GM21367 (cell line): ENCODE measurements around the gene PUM1.

Source experiments
- ATAC-seq: cut with Tn5 transposase; IDR thresholded peaks from one replicate; pipeline ENCODE4 v1.9.1; 2021; ENCODE audit not compliant: unreplicated experiment

PUM1 gene

DNA sequence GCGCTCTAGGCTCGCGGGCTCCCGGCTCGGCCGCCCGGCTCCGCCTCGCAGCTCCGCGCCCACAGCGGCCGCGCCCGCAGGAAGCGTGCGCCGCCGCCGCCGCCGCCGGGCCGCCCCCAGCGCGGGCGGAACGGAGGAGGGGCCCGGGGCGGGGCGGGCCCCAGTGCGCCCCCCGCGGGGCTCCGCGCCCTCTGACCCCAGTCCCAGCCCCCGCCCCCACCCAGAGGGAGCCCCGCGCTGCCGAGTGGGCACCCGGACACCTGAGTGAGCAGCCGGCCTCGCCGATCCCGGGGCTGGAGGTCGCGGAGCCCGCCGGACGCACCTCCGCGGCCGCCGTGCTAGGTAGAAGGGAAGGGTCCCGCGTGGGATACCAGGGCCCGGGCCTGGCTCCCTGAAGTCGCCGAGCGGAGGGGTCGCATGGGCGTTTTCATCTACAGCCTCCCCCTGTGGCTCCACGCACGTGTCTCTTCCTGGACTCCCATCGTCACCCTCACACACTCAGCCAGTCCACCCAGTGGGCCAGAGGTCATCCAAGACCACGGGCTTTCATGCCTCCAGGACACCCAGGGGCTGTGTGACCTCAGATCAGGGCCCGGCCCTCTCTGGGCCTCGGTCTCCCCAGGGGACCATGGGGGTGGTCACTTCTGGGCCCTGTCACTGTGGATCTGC, 156.7 kb downstream of the PUM1 start, which contains the start of gene SDC3:
TSS of gene SDC3 (minus strand) at position 63 of the 669 bp plus-strand sequence. CDS start 172 bp downstream, outside the sequence.
- no peak for ATAC-seq

DNA sequence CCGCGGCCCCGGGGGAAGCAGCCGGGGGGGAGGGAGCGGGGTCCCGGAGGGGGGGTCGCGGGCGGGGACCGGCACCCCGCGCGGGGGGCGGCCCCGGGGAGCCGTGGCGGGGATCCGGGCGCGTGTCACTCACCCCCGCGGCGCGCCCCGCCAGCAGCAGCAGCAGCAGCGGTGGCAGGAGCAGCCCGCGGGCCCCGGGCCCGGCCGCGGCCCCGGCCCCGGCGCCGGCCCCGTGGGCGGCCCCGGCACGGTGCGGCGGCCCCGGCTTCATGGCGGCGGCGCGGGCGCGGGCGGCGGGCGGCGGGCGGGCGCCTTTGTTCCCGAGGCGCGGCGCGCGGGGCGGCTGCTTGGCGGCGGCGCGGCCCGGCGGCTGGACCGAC, 157.2 kb downstream of the PUM1 start:
- no peak for ATAC-seq

DNA sequence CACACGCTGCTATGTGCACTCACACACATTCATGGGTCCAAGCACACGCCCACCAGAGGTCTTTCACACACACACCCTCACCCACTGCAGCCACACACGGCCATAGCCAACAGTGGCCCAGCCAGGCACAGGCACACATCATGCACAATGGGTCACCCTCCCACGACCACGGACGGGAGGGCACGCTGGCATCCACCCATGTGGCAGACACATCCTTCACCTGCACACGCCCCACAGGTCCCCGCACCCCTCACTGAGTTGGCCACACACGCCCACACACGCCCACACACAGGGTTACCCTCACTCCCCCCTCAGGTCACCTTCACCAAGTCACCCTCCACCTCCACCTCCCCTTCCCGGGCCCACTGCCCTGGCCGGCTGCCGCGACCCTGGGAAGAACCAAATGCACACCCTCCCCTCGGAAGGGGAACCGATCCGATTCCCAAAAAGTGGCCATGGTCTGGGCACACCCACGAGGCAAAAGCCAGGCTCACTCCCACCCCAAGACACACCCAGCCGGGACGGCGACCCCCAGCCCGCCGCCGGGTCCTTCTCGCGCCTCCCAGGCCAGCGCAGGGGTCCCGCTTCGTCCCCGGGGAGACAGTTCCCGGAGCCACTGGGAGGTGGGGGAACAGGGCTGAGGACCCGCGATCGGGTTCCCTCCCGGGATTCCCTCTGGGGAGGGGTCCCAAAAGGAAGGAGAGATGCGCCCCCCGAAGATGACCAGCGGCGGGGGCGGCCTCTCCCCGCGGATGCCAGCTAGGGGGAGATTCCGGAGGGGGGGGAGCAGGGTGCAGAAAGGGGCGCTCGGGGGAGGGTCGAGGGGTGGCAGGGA, 157.8 kb downstream of the PUM1 start:
- no peak for ATAC-seq

DNA sequence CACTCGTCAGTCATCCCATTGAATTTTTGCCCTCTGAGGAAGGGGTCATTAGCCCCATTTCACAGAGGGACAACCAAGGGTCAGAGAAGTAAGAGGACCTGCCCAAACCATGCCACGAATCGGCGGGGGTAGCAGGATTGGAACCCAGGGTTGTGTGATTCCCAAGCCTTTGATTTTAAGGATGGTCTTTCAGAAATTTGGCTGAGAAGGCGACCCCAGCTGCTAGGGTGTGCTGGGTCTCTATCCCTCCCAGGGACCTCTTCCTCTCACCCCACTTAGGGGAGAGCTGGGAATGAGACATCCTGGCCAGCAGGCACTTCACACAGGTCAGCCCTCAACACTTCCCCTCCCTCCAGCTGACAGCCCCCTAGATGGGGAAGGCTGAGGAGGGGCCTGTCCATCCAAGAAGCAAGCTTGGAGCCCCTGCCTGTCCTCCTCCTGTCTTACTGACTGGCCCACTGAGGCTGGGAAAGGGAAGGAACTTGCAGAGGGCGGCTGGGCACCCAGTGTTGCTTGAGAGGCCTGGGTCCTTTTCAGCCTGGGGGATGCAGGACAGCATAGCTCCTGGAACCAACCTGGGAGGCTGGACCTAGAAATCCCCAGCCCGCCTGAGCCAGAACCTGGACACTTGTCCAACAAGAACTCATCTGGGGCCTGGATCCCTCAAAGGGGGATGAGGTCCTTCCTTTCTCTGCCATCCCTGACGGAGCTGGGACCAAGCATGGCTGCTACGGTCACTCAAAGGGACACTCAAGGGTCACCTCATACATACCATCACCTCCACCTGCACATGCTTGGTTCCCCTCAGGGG, 158.7 kb downstream of the PUM1 start:
- no peak for ATAC-seq

DNA sequence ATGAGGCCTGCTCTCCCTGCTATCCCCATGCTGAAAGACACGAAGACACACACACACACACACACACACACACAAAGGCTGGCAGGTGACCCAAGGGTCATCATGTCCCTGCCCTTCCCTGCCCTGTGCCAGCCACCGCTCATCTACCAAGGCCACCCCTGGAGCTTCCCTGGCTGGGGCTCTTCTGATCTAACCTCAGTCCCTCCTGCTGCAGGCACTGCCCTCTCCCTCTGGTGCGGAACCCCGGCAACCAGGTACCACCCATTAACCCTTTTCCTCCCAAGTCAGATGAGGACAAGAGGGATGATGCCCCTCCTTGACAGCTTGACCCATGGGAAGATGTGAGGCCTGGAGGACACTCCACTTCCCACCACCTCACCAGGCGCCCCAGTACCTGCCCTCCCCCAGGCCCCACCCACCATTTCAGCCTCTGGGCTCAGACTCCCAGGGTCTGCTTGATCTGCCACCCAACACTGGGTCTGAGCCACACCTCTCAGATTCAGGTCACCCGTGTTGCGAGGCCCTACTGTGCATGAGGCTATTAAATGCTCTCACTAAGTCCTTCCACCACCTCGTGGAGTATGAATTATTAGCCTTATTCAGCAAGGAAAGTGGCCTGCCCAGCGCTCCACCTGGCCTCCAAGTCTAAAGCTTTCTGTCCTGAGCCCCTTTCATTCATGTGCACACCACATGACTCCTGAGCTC, 159.4 kb downstream of the PUM1 start:
- no peak for ATAC-seq

DNA sequence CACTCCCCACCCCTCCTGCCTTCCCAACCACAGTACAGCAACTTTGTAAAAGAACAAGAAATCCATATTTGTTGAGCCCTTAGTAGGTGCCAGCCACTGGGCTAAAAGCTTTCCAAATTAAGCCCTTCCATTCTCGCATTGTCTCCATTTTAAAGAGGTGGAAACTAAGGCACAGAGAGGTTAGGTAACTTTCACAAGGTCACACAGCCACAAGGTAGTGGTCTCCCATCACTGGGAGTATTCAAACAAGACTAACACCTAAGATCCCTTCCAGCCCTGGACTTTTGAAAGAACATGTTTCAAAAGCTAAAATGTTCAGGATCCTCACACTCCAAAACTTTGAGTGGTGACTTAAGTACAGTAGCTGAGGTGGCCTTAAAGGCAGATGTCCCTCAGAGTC, 160.1 kb downstream of the PUM1 start:
- no peak for ATAC-seq

DNA sequence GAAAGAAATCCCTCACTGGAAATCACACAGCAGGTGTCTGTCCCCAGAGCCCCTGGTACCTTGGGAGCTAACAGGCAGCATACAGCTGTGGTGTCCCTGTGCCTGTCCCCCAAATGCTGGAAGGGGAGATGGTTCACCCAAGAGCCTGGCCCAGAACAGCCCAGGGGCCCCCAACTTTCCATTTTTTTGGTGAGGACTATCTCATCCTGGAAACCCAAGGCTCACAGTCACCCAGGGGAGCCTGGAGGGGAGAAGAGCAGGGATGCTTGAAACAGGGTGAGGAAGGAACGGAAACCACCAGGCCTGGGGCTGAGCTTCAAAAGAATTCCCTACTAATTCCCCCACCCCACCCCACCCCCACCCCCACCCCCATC, 160.6 kb downstream of the PUM1 start:
- ATAC-seq: no peak

DNA sequence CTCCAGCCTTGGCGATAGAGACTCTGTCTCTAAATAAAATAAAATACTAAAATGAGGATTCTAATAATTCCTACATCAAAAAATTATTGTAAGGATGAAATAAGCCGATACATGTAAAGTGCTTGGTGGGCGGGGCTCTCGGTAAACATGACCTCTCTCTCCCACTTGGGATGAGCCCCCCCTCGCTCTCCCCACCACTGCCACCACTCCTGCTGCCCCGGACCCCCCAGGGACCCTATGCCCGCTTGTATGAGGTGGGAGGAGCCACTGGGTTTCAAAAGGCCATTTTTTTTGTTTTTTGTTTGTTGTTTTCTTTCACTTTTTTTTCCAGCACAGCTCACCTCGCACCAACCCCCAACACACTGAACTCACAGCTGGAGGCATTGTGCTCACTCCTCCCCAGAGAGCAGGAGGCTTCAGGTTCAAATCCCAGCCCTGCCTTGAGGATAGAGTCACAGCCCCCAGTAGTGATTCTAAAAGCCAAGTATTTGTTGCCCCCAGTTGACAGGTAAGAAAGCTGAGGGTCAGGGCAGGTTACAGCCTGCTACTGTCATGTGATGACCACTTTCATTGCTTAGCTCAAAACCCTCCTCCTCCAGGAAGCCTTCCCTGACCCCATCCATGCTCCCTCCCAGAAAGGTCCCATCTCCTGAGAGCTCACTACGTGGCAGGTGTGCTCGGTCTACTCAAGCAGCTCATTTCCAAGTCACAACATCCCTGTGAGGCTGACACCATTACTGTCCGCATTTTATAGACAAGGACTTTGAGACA, 161.1 kb downstream of the PUM1 start:
- no peak for ATAC-seq

DNA sequence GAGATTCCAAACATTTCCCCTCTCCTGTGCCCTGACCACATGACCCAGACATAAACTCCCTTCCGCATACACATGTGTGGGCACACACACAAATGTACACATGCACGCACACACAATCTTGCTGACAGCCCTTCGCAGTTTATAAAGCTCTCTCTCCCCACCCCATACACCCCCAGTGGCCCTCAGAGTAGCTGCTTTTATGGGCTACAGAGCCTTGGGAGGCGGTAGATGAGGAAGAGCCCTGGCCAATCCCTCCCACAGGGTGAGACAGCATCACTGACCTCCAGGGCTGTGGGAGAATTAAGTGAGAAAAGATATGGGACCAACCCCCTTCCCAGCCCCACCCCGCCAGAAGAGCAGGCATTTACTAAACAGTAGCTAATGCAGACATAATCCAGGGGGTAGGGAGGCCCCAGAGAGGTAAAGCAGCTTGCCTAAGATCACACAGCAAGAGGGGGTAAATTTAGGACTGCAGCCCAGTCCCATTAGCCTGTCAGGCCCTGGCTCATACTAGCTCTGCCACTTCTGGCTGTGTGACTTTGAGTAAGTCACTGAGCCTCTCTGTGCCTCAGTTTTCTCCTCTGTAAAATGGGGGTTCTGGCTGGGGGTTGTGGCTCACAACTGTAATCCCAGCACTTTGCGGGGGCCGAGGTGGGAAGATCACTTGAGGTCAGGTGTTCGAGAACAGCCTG, 162.0 kb downstream of the PUM1 start:
- ATAC-seq: no peak

DNA sequence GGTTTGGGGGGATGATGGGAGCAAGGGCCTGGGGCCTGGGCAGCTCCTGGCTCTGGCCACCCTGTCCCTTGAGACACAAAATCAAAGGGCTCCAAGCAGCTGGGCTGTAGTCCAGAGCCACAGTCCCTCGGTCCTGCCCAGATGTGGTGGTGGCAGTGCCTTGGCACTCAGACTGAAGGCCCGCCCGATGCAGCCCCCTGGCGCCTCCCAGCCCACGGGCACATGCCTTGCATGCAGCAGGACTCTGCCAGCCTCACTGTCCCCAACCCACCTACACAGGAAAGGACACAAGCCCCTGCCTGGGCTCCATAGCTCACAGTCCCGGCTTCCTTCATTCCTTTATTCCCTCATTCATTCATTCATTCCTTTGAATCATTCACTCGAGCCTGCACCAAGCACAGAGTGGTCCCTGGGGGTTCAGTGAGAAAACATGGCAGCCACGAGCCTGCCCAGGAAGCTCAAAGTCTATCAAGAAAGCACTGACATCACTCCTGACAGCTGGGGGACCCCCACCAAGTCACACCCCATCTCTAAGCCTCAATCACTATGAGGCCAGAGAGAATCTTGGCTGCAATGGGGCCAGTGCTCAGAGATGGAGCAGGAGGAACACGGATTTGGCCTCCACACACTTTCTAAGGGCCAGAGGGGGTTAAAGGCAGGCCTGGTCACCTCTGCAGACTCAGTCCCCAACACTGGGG, 162.8 kb downstream of the PUM1 start:
- no peak for ATAC-seq

DNA sequence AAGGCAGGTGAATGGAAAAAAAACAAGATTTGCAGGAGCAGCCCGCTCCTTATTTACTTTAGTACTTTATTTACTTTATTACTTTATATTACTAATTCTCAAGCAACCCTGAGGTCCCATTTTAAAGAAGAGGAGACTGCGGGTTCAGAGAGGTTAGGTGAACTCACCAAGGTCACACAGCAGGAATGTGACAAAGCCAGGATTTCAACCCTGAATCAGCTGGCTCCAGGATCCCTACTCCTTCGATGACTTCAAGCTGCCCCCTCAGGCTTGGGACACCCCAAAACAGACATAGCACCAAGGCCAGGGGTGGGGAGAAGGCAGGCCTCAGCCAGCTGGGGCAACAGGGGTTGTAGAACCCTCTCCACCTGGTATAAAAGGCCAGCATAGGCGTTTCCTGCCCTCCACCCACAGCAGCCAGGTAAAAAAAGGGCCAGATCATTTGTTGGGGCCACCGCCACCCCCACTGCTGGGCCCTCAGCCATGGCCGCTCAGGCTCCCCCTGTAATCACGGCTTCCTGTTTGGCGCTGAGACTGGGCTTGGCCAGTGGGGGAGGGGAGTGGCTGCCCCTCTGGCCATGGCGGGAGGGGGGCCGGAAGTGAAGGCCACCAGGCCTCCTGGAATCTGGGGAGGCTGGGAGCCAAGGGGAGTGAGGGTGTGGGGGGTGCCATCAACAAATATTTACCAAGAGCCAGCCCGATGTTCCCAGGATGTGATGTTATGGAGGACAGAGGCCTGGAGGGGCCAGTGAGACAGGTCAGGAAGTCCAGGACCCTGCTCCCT, 163.5 kb downstream of the PUM1 start:
- no peak for ATAC-seq

DNA sequence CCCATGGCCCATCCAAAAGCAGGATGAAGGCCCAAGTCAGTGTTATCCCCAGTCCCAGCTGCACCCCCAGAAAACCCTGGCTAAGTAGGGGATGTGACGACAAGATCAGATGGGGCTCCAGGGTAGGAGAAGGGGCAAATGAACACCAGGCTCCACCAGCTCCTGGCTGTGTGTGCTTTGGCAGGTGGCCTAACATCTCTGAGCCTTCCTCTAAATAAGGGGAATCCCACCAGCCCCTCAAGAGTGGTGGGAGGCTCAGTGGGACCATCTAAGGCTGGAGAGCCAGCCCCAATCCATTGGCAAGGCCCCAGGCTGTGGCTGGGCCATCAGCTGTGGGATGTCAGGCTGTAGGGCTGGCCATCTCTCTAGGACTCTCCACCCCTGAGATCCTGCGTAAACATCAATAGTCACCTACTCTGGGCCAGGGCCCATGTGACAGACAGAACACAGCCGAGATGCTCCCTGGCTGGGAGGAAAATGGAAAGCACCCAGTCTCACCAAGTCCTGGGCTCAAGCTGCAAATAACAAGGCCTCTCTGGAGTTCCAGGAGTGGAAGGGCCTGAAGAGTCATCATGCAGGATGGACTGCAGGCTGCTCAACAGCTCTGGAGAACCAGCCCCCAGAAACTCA, 164.5 kb downstream of the PUM1 start:
- ATAC-seq: no peak

DNA sequence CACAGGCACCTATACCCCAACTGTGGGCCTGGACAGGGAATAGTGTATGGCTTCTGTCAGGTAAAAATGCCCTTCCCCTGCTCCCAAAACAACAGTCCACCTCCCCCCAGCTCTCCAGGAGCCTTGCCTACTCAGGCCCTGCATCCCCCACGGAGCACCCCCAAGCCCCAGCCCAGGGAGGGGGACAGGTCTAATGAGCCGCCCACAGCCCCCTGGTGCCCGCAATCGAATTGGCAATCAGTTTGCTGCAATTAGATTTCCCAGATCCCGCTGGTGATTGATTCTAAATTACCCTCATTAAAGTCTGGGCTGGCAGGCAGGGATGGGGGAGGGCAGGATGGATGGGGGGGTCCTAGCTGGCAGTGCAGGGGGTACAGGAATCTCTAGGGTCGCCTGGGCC, 165.0 kb downstream of the PUM1 start:
- ATAC-seq: no peak

DNA sequence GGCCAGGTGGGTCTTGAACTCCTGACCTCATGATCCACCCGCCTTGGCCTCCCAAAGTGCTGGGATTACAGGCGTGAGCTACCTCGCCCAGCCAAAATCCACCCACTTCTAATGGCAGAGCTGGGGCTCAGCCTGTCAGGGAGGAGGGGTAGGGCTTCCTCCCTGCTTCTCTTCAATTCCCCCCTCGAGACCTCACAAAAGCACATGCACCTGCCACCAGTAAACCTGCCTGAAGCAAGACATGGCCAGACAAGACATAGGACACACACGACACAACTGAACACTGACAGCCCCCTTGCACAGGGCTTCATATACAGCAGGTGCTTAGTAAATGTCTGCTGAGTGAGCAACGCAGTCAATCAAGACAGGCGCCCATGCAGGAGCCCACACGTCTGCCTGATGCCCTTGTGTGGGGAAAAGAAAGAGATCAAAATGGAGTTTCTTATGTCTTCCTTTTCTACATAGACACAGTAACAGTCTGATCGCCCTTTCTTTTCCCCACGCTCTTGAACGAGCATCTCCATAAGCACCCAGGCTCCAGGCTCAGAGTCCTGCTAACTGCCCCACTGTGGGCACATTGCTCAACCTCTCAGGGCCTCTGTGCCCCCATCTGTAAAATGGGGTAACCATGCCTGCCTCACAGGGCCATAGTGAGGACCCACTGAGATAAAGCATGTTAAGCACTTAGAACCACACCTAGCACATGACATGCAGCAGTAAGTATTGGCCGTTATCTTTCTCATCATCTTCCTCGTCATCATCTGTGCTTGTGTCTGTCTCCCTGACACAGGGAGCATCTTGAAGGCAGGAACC, 165.7 kb downstream of the PUM1 start:
- ATAC-seq: no peak

DNA sequence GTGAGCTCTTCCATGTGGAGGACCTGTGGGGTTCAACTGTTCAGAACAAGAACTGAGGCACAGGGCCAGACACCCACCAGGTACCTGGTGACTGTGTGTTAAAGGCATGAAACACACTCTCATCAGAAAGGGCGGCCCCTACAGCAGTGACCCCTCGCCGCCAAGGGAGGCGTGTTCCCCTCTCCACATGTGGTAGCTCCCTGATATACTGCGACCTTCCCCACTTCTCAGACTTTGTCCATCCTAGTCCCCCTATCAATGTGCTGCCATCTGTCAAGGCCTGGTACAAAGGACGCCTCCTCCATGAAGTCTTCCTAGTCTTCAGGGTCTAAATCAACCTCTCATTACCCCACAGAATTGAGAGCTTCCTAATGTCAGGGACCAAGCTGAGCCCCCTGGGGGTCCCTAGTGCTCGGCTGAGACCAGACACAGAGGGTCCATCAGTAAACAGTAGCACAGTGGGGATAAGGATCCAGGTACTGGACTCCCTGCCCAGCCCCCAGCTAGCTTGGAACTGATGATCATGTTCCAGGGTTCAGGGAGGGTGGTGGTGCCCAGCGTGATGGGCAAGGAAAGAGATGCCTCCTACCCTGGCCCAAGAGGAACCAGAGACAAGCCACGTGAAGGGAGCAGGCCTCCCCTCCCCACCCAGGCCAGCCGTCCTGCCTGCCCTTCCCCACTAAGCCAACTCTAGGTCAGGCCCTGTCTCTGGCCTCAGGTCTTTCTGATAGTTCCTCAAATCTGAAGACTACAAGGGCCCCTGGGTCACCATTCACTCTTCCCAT, 167.3 kb downstream of the PUM1 start:
- no peak for ATAC-seq

DNA sequence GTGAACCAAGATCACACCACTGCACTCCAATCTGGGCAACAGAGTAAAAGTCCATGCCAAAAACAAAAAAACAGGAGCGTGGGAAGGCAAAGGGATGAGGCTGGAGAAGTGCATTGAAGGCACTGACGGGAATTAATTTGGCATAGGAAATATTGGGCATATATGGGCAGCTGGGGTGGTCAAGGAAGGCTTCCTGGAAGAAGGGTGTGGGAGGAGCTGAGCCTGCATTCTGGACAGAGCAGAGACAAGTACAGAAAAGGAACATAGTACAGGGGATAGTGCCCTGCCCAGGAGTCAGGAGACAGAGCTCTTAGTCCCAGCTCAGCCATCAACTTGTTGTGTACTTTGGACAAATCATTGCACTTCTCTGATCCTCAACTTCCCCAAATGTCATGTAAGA, 168.6 kb downstream of the PUM1 start:
- ATAC-seq: no peak
